HL-60 (cell line): ENCODE data around the gene HDAC9.

Experiments
- DNase-seq, 2 experiments: peaks; one replicate each; pipeline ENCODE4 v3.0.0-alpha.2; 2010 to 2020; ENCODE audit warnings: low read depth in 1 of 2, low spot score in 1 of 2
- H3K27ac ChIP-seq: fragments of 250-450 bp; sonication (Bioruptor Pico); replicated peaks from 2 replicates; pipeline ENCODE4 v1.5.1; 2020; ENCODE audit warnings: mild to moderate bottlenecking, moderate library complexity
- H3K27me3 ChIP-seq: fragments of 250-450 bp; sonication (Bioruptor Pico); 2 replicates; pipeline ENCODE4 v1.5.1; 2021; ENCODE audit warnings: mild to moderate bottlenecking, moderate library complexity; ENCODE audit not compliant: insufficient read depth, poor library complexity, severe bottlenecking
- H3K4me3 ChIP-seq: replicated peaks from 2 replicates; pipeline ENCODE4 v1.5.1; 2011; ENCODE audit warnings: mild to moderate bottlenecking, control low read depth, low read length; ENCODE audit not compliant: insufficient read depth
- GABPA ChIP-seq: IDR thresholded peaks from 2 replicates; pipeline ENCODE4 v1.6.1; 2012; ENCODE audit warnings: low read depth
- POLR2AphosphoS5 ChIP-seq: IDR thresholded peaks from 2 replicates; pipeline ENCODE4 v1.6.1; 2012; ENCODE audit warnings: low read depth
- SPI1 ChIP-seq: IDR thresholded peaks from 2 replicates; pipeline ENCODE4 v1.6.1; 2012; ENCODE audit warnings: low read depth, mild to moderate bottlenecking, borderline replicate concordance
- TF ChIP-seq, protein P1 (sequence below): IDR thresholded peaks from one replicate; pipeline ENCODE4 v1.5.1; 2011; ENCODE audit warnings: low read length, control low read depth, inconsistent platforms; ENCODE audit not compliant: insufficient read depth
- TF ChIP-seq, protein P2 (sequence below): IDR thresholded peaks from 2 replicates; pipeline ENCODE4 v1.6.1; 2012; ENCODE audit warnings: low read depth; ENCODE audit not compliant: insufficient replicate concordance

The HDAC9 gene

GRCh38 chr7:19017374-19017773 lies 521.8 kb downstream of the HDAC9 start:
- TF ChIP-seq, protein P1, sequence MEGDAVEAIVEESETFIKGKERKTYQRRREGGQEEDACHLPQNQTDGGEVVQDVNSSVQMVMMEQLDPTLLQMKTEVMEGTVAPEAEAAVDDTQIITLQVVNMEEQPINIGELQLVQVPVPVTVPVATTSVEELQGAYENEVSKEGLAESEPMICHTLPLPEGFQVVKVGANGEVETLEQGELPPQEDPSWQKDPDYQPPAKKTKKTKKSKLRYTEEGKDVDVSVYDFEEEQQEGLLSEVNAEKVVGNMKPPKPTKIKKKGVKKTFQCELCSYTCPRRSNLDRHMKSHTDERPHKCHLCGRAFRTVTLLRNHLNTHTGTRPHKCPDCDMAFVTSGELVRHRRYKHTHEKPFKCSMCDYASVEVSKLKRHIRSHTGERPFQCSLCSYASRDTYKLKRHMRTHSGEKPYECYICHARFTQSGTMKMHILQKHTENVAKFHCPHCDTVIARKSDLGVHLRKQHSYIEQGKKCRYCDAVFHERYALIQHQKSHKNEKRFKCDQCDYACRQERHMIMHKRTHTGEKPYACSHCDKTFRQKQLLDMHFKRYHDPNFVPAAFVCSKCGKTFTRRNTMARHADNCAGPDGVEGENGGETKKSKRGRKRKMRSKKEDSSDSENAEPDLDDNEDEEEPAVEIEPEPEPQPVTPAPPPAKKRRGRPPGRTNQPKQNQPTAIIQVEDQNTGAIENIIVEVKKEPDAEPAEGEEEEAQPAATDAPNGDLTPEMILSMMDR: no peak
- TF ChIP-seq POLR2AphosphoS5 (no peak), GABPA (no peak), SPI1 (no peak)
- TF ChIP-seq, protein P2, sequence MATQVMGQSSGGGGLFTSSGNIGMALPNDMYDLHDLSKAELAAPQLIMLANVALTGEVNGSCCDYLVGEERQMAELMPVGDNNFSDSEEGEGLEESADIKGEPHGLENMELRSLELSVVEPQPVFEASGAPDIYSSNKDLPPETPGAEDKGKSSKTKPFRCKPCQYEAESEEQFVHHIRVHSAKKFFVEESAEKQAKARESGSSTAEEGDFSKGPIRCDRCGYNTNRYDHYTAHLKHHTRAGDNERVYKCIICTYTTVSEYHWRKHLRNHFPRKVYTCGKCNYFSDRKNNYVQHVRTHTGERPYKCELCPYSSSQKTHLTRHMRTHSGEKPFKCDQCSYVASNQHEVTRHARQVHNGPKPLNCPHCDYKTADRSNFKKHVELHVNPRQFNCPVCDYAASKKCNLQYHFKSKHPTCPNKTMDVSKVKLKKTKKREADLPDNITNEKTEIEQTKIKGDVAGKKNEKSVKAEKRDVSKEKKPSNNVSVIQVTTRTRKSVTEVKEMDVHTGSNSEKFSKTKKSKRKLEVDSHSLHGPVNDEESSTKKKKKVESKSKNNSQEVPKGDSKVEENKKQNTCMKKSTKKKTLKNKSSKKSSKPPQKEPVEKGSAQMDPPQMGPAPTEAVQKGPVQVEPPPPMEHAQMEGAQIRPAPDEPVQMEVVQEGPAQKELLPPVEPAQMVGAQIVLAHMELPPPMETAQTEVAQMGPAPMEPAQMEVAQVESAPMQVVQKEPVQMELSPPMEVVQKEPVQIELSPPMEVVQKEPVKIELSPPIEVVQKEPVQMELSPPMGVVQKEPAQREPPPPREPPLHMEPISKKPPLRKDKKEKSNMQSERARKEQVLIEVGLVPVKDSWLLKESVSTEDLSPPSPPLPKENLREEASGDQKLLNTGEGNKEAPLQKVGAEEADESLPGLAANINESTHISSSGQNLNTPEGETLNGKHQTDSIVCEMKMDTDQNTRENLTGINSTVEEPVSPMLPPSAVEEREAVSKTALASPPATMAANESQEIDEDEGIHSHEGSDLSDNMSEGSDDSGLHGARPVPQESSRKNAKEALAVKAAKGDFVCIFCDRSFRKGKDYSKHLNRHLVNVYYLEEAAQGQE: no peak
- no peak for DNase-seq

DNA sequence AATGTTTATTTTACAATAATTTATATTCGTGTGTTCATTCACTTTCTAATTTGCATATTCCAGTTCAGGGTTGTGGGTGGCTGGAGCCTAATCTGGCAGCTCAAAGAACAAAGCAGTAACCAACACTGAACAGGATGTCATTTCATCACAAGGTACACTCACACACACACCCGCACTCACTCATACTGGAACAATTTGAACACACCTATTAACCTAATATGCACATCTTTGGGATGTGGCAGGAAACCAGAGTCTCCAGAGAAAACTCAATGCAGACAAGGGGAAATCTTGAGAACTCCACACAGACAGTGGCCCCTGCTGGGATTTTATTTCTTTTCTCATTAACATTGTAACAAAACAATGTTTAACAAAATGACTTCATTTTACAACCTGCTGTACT lies 524.5 kb downstream of the HDAC9 start:
- Histone ChIP-seq H3K4me3 (no peak overlapping the region), H3K27ac (no peak overlapping the region), H3K27me3 (no peaks in the 10 kb centered on the region)
- no peak for DNase-seq
- TF ChIP-seq SPI1: no peak
- TF ChIP-seq, protein P2: no peak
- no peak for TF ChIP-seq GABPA
- TF ChIP-seq, protein P1: no peak
- TF ChIP-seq POLR2AphosphoS5: no peak

More at GRCh38 chr7:19017374-19017773, 521.8 kb downstream of the HDAC9 start:
- Histone ChIP-seq H3K4me3 (no peak overlapping the region), H3K27ac (no peak overlapping the region), H3K27me3 (no peaks in the 10 kb centered on the region)

DNA sequence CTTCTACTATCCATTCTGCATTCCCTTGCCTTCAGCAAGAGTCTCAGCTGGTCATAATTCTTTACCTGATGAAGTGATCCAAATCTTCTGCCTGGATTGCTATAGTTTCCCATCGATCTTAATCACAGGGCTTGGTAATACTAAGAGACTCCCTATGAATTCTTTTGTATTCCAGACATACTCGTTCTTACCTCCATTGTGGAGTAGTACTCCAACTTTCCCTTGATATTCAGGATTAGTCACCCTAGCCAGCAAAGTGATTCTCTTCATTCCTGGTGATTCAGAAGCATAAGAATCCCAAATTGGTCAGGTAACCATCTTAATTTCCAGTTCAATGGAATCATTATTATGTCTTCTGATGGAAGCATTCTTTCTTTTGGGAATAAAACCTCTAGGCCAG lies 525.2 kb downstream of the HDAC9 start:
- no peak overlapping the region for H3K4me3 ChIP-seq
- H3K27me3 ChIP-seq: no peaks in the 10 kb centered on the region
- no peak overlapping the region for H3K27ac ChIP-seq
- TF ChIP-seq SPI1 (no peak), GABPA (no peak), POLR2AphosphoS5 (no peak)
- TF ChIP-seq, protein P1: no peak
- TF ChIP-seq, protein P2: no peak
- no peak for DNase-seq
